GM12891 (cell line): ENCODE data around the gene TMEM270.

Source experiments
- PAX5 ChIP-seq: IDR thresholded peaks from 2 replicates; pipeline ENCODE4 v1.6.1; 2011; ENCODE audit warnings: low read length, moderate library complexity, mild to moderate bottlenecking; ENCODE audit not compliant: insufficient read depth, severe bottlenecking
- POLR2A ChIP-seq: IDR thresholded peaks from 2 replicates; pipeline ENCODE4 v1.6.1; 2011; ENCODE audit warnings: low read depth, low read length, control low read depth
- POLR2AphosphoS5 ChIP-seq: IDR thresholded peaks from 2 replicates; pipeline ENCODE4 v1.6.1; 2011; ENCODE audit warnings: low read depth, low read length, control low read depth
- POU2F2 ChIP-seq: IDR thresholded peaks from 2 replicates; pipeline ENCODE4 v1.6.1; 2011; ENCODE audit warnings: low read depth, mild to moderate bottlenecking, control low read depth, low read length, moderate library complexity
- SPI1 ChIP-seq: IDR thresholded peaks from 2 replicates; pipeline ENCODE4 v1.6.1; 2011; ENCODE audit warnings: low read depth, low read length, control low read depth
- TAF1 ChIP-seq: IDR thresholded peaks from 2 replicates; pipeline ENCODE4 v1.6.1; 2011; ENCODE audit warnings: low read depth, low read length, control low read depth

GRCh38 chr7:73831584-73831833 is 29.4 kb upstream of the TMEM270 start:
- TF ChIP-seq POLR2A (no peak), POLR2AphosphoS5 (no peak), TAF1 (no peak), SPI1 (no peak), PAX5 (no peak), POU2F2 (no peak)
